Stimulated activated effector memory CD8-positive, alpha-beta T cell treated with anti-CD3 and anti-CD28 coated beads, Interleukin-12 subunit alpha, Interleukin-12 subunit beta, amount 100 ng/mL, for 72 hours (primary cell): ENCODE data around the gene SHFL.

Experiments
- ATAC-seq: fragments of 150-1000 bp; cut with Tn5 transposase; 2 replicates; pipeline ENCODE4 v1.10.0; 2021
- DNase-seq, 2 donors: peaks; one replicate each; pipeline ENCODE4 v3.0.0; 2021 to 2022; ENCODE audit warnings: low spot score in 2 of 2
- H3K27ac Mint-ChIP-seq: one replicate; pipeline ENCODE4 v1.8.0; 2022; ENCODE audit warnings: mild to moderate bottlenecking, mixed read lengths
- H3K36me3 Mint-ChIP-seq: one replicate; pipeline ENCODE4 v1.8.0; 2022; ENCODE audit warnings: mild to moderate bottlenecking, mixed read lengths
- H3K4me1 Mint-ChIP-seq: one replicate; pipeline ENCODE4 v1.8.0; 2022; ENCODE audit warnings: mixed read lengths
- H3K4me3 Mint-ChIP-seq: one replicate; pipeline ENCODE4 v1.8.0; 2022; ENCODE audit warnings: mild to moderate bottlenecking, mixed read lengths
- H3K9me3 Mint-ChIP-seq: one replicate; pipeline ENCODE4 v1.8.0; 2022; ENCODE audit warnings: mixed read lengths

Gene SHFL

DNA sequence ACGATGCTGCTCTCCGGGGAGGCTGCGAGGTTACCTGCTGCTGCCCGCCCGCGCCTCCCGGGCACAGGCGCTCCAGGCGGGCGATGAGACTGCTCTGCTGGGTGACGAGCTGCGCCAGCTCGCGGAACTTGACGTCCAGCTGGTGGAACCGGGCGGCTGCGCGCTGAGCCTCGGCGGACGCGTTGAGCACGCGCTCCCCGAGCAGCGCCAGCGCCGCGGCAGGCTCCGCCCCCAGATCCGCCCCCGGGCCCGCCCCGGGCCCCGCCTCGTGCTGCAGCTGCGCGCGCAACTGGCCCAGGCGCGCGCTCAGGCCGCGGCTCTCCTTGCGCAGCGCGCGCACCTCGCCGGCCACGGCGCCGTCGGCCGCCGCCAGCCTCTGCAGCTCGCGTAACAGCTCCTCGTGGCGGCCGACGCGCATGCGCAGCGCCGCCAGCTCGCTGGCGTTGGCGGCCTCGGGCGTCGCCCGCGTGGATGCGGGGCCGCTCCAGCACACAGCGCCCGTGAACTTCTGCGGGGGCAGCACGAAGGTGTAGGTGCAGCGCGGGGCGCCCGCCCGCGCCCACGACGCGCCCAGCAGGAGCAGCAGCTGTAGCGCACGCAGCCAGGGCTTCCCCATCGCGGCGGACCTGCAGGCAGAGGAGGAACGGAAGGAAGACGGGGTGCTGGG is 10.0 kb downstream of the SHFL start:
- DNase-seq (peak; percentile 93 to 95), ATAC-seq (peak; percentile 93)
- Mint-ChIP-seq H3K36me3 (peaks cover 55% of the 10 kb centered on the region), H3K27ac (peak overlapping the region; percentile 60), H3K9me3 (no peaks in the 10 kb centered on the region), H3K4me1 (peaks cover 34% of the 10 kb centered on the region), H3K4me3 (peak overlapping the region; percentile 56)

DNA sequence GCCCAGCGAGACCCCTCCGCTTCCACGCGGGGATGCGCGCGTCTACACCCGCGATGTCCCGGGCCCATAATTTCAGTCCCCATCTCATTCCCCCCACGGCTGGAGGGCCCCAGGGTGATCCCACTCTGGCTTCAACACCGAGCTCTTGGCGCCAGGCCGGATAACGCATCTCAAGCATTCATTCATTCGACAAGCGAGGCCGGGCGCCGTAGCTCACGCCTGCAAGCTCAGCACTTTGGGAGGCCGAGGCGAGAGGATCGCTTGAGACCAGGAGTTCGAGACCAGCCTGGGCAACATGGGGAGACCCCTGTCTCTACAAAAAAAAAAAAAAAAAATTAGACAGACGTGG is 10.5 kb downstream of the SHFL start:
- ATAC-seq (no peak), DNase-seq (no peak)
- H3K4me1 Mint-ChIP-seq = peaks cover 31% of the 10 kb centered on the region
- peak overlapping the region; percentile 56 for H3K4me3 Mint-ChIP-seq
- H3K36me3 Mint-ChIP-seq = peaks cover 51% of the 10 kb centered on the region
- H3K27ac Mint-ChIP-seq = peak overlapping the region; percentile 52
- no peaks in the 10 kb centered on the region for H3K9me3 Mint-ChIP-seq

DNA sequence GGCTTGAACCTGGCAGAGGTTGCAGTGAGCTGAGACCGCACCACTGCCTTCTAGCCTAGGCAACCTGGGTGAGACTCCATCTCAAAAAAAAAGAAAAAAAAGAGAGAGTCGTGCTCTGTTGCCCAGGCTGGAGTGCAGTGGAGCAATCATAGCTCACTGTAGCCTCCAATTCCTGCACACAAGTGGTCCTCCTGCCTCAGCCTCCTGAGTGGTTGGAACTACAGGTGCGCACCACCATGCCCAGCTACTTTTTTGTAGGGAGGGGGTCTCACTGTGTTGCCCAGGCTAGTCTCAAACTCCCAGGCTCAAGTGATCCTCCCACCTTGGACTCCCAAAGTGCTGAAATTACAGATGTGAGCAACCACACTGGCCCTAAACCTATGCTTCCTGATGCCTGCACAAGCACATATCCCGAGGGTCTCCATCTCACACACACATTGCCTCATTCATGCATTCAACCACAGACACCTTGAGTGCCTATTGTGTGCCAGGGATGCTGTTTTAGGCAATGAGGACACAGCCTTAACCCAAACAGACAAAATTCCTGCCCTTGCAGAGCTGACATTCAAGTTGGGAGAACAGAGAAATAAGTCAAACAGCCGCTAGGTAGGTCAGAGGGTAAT is 14.2 kb downstream of the SHFL start:
- Mint-ChIP-seq H3K36me3 (peaks cover 44% of the 10 kb centered on the region), H3K9me3 (no peaks in the 10 kb centered on the region), H3K4me1 (peaks cover 46% of the 10 kb centered on the region), H3K27ac (peak overlapping the region; percentile 66), H3K4me3 (peak overlapping the region; percentile 83)
- DNase-seq (no peak), ATAC-seq (no peak)

DNA sequence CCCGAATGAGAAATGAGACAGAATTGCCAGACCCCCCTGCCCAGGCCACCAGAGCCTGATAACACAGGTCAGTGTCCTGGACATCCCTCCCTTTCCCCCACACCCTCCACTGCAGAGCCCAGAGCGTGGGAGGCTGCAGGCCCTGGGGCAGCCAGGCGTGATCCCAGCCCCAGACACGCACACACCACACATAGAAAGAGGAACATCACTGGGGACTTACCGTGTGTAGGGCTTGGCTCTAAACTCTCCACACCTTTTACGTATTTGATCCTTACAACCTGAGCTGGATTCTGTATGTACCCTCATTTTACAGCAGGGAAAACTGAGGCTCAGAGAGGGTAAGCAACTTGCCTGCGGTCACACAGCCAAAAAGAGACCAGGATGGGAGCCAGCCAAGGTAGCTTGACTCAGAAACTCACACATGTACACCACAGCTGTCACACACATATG is 16.7 kb downstream of the SHFL start:
- peak overlapping the region; percentile 99 for H3K27ac Mint-ChIP-seq
- ATAC-seq (no peak), DNase-seq (no peak)
- H3K4me3 Mint-ChIP-seq = peak overlapping the region; percentile 83
- peaks cover 58% of the 10 kb centered on the region for H3K36me3 Mint-ChIP-seq
- no peaks in the 10 kb centered on the region for H3K9me3 Mint-ChIP-seq
- H3K4me1 Mint-ChIP-seq = peaks cover 63% of the 10 kb centered on the region

DNA sequence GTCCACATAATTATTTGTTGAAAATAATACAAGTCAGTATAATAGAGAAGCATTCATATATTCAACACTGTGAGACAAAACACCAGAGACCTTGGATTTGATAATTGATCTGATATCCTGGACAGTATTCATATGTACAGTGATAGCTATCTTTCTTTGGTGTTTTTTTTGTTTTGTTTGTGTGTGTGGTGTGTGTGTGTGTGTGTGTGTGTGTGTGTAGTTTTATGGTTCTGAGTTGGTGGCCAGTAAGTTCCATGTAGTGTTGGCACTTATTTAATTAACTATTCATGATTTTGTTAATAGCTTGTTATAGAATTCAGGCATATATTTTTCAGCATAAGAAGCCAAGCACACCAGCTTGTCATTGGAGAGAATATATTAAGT is 18.0 kb downstream of the SHFL start:
- Mint-ChIP-seq H3K9me3 (no peaks in the 10 kb centered on the region), H3K36me3 (peaks cover 63% of the 10 kb centered on the region), H3K4me3 (peak overlapping the region; percentile 91), H3K4me1 (peaks cover 61% of the 10 kb centered on the region), H3K27ac (peak overlapping the region; percentile 95)
- DNase-seq = no peak
- ATAC-seq = no peak

DNA sequence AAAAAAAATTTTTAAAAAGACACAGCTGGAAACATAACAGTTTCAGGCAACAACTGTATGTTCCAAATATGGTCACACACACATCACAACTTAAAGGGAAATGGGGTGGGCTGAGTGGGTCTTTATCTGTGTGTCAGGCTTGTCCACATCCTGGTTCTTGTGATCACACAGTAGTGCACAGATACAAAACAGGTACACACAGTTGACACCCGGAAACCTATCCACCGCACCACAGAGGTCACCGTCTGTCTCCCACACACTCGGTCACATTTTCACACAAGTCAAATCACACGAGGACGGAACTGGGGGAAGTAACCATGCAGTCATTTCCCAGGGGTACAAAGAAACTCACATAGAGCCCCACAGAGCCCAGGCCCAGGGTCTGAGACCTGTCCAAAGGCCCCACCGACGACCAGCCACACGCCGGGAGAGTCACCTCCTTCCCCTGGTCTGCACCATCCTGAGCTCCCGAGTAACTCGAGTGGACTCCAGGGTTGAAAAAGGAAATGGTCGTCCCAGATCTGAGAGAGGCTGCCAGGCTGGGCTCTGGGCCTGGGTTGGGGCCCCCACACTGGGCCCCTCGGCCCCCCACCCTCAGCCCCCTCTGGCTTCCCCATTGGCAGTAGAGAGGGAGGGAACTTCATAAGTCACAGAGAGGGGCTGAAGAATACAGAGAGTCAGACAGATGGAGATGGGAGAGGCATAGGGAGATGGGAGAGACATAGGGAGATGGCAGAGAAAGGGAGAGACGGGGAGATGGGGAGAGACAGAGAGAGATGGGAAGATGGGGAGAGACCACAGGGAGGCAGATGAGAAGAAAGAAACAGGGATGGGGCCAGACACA is 18.8 kb downstream of the SHFL start:
- ATAC-seq = peak; percentile 81
- Mint-ChIP-seq H3K9me3 (no peaks in the 10 kb centered on the region), H3K4me3 (peak overlapping the region; percentile 91), H3K27ac (peak overlapping the region; percentile 95), H3K36me3 (peaks cover 71% of the 10 kb centered on the region), H3K4me1 (peaks cover 61% of the 10 kb centered on the region)
- peak; percentile 58 to 90 for DNase-seq

DNA sequence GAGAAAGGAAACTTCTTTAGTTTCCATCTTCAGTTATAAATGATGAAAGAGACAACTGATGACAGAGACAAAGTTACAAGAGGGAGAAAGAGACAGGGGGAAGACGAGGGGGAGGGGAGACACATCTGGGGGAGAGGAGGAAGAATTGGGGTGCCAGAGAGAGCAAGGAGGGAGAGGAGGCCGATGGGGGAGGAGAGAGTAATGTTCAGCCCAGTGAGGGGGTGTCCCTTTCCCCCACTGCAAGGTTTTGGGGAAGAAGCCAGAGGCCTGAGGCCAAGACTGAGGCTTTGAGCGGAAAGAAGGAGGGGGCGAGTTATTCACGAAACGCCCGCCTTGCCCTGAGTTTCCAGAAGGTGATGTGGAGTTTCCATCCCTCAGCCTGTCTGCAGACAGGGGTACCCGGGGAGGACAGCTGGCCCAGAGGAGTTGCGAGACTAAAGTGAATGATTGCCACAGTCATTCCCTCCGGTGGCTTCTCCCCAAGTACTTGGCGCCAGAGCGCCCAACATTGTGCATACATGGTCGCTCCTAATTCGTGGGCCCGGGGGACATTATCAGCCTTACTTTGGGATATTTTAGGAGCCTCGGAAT is 19.5 kb downstream of the SHFL start:
- Mint-ChIP-seq H3K4me1 (peaks cover 63% of the 10 kb centered on the region), H3K27ac (peak overlapping the region; percentile 95), H3K9me3 (no peaks in the 10 kb centered on the region), H3K4me3 (peak overlapping the region; percentile 91), H3K36me3 (peaks cover 78% of the 10 kb centered on the region)
- DNase-seq = peak in 1 of 2 donors; percentile 91
- ATAC-seq = peak; percentile 59

DNA sequence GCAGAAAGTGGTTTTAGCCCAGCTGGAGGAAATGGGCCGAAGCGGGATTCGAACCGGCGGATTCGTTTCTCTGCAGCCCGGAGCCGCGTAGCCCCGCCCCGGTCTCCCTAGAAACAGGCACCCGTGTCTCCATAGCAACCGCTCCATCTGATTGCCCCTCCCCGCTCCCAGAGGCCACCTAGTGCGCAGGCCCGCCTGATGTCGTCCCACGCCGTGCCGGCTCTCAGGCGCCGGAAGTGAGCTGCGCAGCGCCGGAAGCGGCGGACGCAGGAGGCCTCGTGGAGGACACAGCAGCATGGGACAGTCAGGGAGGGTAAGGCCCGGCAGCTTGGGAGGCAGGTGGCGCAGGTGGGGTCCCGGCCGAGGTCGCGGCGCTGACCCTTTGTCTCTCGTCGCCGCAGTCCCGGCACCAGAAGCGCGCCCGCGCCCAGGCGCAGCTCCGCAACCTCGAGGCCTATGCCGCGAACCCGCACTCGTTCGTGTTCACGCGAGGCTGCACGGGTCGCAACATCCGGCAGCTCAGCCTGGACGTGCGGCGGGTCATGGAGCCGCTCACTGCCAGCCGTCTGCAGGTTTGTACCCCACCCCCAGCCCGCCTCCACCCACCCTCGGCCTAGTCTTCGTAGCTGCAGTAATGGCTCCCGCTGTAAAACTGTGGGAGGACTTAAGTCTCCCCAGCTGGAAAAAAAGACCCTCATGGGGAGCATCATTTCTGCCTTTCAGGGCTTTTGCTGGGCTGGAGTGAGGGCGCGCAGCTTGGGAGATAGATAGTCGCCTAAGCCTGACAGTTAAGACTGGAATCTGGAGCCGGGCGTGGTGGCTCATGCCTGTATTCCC is 20.2 kb downstream of the SHFL start, which contains the start of gene PPAN:
Gene PPAN, plus strand, starts transcription at position 263 of the 837 bp plus-strand sequence. Its CDS starts 33 bp downstream, at position 296.
- Mint-ChIP-seq H3K4me3 (peak within 1 kb of the TSS; percentile 91), H3K9me3 (no peaks in the 10 kb centered on the region), H3K4me1 (peaks cover 68% of the 10 kb centered on the region), H3K27ac (peak within 1 kb of the TSS; percentile 95), H3K36me3 (peaks cover 85% of the 10 kb centered on the region)
- DNase-seq = peak; percentile 91 to 99
- ATAC-seq = peak; percentile 78

DNA sequence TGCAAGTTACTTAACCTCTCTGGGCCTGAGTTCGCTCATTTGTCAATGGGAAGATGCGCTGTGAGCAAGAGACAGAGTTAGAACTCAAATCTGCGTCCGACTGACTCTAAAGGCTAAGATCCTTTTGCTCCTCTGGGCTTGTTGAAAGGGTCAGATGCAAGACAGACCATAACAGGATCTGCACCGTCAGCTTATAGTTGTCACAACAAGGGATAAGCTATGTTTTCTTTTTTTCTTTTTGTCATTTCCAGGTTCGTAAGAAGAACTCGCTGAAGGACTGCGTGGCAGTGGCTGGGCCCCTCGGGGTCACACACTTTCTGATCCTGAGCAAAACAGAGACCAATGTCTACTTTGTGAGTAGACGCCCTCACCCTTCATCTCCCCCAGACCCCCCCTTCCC is 21.1 kb downstream of the SHFL start:
- no peak for ATAC-seq
- Mint-ChIP-seq H3K36me3 (peaks cover 87% of the 10 kb centered on the region), H3K9me3 (no peaks in the 10 kb centered on the region), H3K27ac (peak overlapping the region; percentile 95), H3K4me3 (peak overlapping the region; percentile 91), H3K4me1 (peaks cover 71% of the 10 kb centered on the region)
- no peak for DNase-seq

DNA sequence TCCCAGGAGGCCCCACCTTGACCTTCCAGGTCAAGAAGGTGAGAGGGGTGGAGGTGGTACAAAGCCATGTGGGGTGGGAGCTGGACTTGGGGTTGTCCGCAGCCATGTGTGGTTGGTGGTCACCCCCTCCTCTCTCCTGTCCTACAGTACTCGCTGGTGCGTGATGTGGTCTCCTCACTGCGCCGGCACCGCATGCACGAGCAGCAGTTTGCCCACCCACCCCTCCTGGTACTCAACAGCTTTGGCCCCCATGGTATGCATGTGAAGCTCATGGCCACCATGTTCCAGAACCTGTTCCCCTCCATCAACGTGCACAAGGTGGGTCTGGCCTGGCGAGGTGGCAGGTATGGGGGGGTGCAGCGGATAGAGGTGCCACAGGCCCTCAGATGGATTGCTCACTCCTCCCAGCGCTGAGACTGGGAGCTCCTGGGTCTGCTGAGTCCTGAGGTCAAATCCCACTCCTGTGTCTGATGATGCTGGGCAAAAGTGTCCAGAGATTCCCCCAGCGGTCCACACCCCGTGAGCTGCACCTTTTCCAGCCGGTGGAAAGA is 21.8 kb downstream of the SHFL start:
- Mint-ChIP-seq H3K4me3 (peak overlapping the region; percentile 91), H3K4me1 (peaks cover 71% of the 10 kb centered on the region), H3K27ac (peak overlapping the region; percentile 95), H3K36me3 (peaks cover 87% of the 10 kb centered on the region), H3K9me3 (no peaks in the 10 kb centered on the region)
- DNase-seq (no peak), ATAC-seq (no peak)

DNA sequence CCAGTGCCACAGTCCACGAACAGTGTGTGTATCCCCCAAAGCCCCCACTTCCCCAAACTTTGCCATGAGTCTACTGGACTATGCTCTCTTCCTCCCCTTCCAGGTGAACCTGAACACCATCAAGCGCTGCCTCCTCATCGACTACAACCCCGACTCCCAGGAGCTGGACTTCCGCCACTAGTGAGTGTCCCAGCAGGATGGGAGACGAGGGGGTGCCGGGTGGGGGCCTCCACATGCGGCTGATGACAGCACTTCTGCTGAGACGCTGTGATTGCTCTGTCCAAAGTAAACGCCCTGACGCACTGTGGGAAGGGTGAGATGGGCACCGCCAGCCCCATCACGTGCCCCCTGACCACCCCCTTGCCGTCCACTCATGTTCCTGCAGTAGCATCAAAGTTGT is 23.4 kb downstream of the SHFL start:
- H3K4me1 Mint-ChIP-seq = peaks cover 82% of the 10 kb centered on the region
- peak overlapping the region; percentile 91 for H3K4me3 Mint-ChIP-seq
- H3K27ac Mint-ChIP-seq = peak overlapping the region; percentile 94
- DNase-seq = no peak
- no peaks in the 10 kb centered on the region for H3K9me3 Mint-ChIP-seq
- H3K36me3 Mint-ChIP-seq = peaks cover 100% of the 10 kb centered on the region
- ATAC-seq = no peak

DNA sequence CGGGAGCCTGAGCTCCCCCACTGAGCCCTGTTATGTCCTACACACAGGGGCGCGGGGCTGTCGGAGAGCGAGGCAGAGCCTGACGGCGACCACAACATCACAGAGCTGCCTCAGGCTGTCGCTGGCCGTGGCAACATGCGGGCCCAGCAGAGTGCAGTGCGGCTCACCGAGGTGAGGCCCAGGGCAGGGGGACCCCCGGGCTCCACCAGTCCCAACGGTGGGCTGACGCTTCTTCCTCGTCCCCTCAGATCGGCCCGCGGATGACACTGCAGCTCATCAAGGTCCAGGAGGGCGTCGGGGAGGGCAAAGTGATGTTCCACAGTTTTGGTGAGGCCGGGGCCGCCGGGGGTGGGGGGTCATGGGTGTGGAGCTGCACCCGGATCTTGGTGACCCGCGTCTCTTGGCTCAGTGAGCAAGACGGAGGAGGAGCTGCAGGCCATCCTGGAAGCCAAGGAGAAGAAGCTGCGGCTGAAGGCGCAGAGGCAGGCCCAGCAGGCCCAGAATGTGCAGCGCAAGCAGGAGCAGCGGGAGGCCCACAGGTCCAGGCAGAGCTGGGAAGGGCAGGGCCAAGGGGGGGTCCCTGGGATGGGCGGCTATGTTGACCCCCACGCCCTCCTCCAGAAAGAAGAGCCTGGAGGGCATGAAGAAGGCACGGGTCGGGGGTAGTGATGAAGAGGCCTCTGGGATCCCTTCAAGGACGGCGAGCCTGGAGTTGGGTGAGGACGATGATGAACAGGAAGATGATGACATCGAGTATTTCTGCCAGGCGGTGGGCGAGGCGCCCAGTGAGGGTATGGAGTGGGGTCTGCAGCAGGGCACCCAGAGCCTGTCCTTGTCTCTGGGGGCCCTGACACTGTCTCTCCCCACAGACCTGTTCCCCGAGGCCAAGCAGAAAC is 24.2 kb downstream of the SHFL start:
- Mint-ChIP-seq H3K9me3 (no peaks in the 10 kb centered on the region), H3K4me1 (peaks cover 78% of the 10 kb centered on the region), H3K27ac (peak overlapping the region; percentile 94), H3K4me3 (peak overlapping the region; percentile 91), H3K36me3 (peaks cover 100% of the 10 kb centered on the region)
- ATAC-seq (no peak), DNase-seq (no peak)

DNA sequence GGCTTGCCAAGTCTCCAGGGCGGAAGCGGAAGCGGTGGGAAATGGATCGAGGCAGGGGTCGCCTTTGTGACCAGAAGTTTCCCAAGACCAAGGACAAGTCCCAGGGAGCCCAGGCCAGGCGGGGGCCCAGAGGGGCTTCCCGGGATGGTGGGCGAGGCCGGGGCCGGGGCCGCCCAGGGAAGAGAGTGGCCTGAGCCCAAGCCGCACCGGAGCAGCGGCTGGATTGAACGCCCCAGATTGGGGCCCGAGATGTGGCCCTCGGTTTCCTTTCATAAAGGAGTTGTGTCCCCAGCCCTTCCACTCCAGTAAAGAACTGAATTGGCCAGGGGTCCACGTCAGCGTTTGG is 24.8 kb downstream of the SHFL start:
- H3K4me3 Mint-ChIP-seq = peak overlapping the region; percentile 91
- H3K27ac Mint-ChIP-seq = peak overlapping the region; percentile 94
- peaks cover 73% of the 10 kb centered on the region for H3K4me1 Mint-ChIP-seq
- peaks cover 100% of the 10 kb centered on the region for H3K36me3 Mint-ChIP-seq
- DNase-seq (no peak), ATAC-seq (no peak)
- no peaks in the 10 kb centered on the region for H3K9me3 Mint-ChIP-seq
